Karpas-422 (cell line): ENCODE measurements around the gene EYA2. TPM values are rescaled to one million over a fixed set of nuclear protein-coding genes. Genes with fewer than 3 reads are reported as not detected.

Experiments
- DNase-seq: peaks from one replicate; pipeline ENCODE4 v3.0.0-alpha.2; 2015
- H2AFZ ChIP-seq: fragments of 200-600 bp; sonication (generic); 2 replicates; pipeline ENCODE4 v1.6.1; 2014; ENCODE audit warnings: antibody characterized with exemption, low read length, mixed read lengths
- H3K27ac ChIP-seq: fragments of 200-600 bp; sonication (generic); 2 replicates; pipeline ENCODE4 v1.5.1; 2014; ENCODE audit warnings: mild to moderate bottlenecking, low read length, moderate library complexity
- H3K27me3 ChIP-seq: fragments of 200-600 bp; sonication (generic); 2 replicates; pipeline ENCODE4 v1.6.1; 2014; ENCODE audit warnings: low read length, mixed read lengths
- H3K36me3 ChIP-seq: fragments of 200-600 bp; sonication (generic); 2 replicates; pipeline ENCODE4 v1.6.1; 2014; ENCODE audit warnings: low read length, mixed read lengths; ENCODE audit not compliant: insufficient read depth
- H3K4me1 ChIP-seq: fragments of 200-600 bp; sonication (generic); 2 replicates; pipeline ENCODE4 v1.6.1; 2014; ENCODE audit warnings: mild to moderate bottlenecking, low read length, mixed read lengths
- H3K4me2 ChIP-seq: fragments of 200-600 bp; sonication (generic); 2 replicates; pipeline ENCODE4 v1.6.1; 2014; ENCODE audit warnings: low read length, low read depth, mild to moderate bottlenecking; ENCODE audit not compliant: poor library complexity, severe bottlenecking
- H3K4me3 ChIP-seq: fragments of 200-600 bp; sonication (generic); 2 replicates; pipeline ENCODE4 v1.5.1; 2014; ENCODE audit warnings: mild to moderate bottlenecking, antibody characterized with exemption, low read length, mixed read lengths
- H3K79me2 ChIP-seq: fragments of 200-600 bp; sonication (generic); 2 replicates; pipeline ENCODE4 v1.6.1; 2014; ENCODE audit warnings: mild to moderate bottlenecking, low read length, mixed read lengths
- H3K9ac ChIP-seq: fragments of 200-600 bp; sonication (generic); 2 replicates; pipeline ENCODE4 v1.6.0; 2014; ENCODE audit warnings: low read length
- H3K9me2 ChIP-seq: fragments of 200-600 bp; sonication (generic), shearing (Covaris generic); replicated peaks from 2 replicates; pipeline ENCODE4 v1.6.0; 2014; ENCODE audit warnings: mild to moderate bottlenecking, low read length, moderate library complexity; ENCODE audit not compliant: insufficient read depth
- H3K9me3 ChIP-seq: fragments of 300-700, 200-600 bp; sonication (generic); 2 replicates; pipeline ENCODE4 v1.6.1; 2014; ENCODE audit warnings: low read length, mixed read lengths
- H4K20me1 ChIP-seq: fragments of 200-600 bp; sonication (generic); 2 replicates; pipeline ENCODE4 v1.6.1; 2014; ENCODE audit warnings: mild to moderate bottlenecking, antibody characterized with exemption, low read length, low read depth; ENCODE audit not compliant: insufficient read depth
- total RNA-seq: library from RNA; depleted of rRNA; stranded (reverse); fragments of >200 nt; shearing (Covaris generic); gene quantifications from 2 replicates; pipeline ENCODE4 v1.2.3, GENCODE V29; 2014; ENCODE audit warnings: low replicate concordance

The EYA2 gene
- total RNA-seq, 1 experiment from 2014 or later = not detected

- Histone ChIP-seq H3K27ac (no peak overlapping the region), H3K36me3 (no peaks in the 10 kb centered on the region), H3K4me2 (no peak overlapping the region), H2AFZ (no peak overlapping the region), H4K20me1 (no peaks in the 10 kb centered on the region), H3K4me3 (no peak overlapping the region), H3K9me3 (no peaks in the 10 kb centered on the region), H3K27me3 (no peaks in the 10 kb centered on the region), H3K4me1 (peaks cover 38% of the 10 kb centered on the region), H3K9ac (no peak overlapping the region), H3K79me2 (no peaks in the 10 kb centered on the region), H3K9me2 (no peaks in the 10 kb centered on the region)
- DNase-seq = no peak
These were observed 104.0 kb downstream of the EYA2 start for GRCh38 chr20:46998477-46999240.

- peak; percentile 86 for DNase-seq
- H3K9ac ChIP-seq = no peak overlapping the region
- no peaks in the 10 kb centered on the region for H3K27me3 ChIP-seq
- no peaks in the 10 kb centered on the region for H3K9me3 ChIP-seq
- no peaks in the 10 kb centered on the region for H3K9me2 ChIP-seq
- no peak overlapping the region for H3K27ac ChIP-seq
- H3K4me1 ChIP-seq = peaks cover 31% of the 10 kb centered on the region
- H3K79me2 ChIP-seq = no peaks in the 10 kb centered on the region
- H3K4me3 ChIP-seq = no peak overlapping the region
- no peak overlapping the region for H3K4me2 ChIP-seq
- H3K36me3 ChIP-seq = no peaks in the 10 kb centered on the region
- no peak overlapping the region for H2AFZ ChIP-seq
- H4K20me1 ChIP-seq = no peaks in the 10 kb centered on the region
These were observed 105.3 kb downstream of the EYA2 start for GRCh38 chr20:46999801-47000465.

- Histone ChIP-seq H4K20me1 (no peaks in the 10 kb centered on the region), H3K27me3 (no peaks in the 10 kb centered on the region), H3K79me2 (no peaks in the 10 kb centered on the region), H3K9ac (no peak overlapping the region), H3K36me3 (no peaks in the 10 kb centered on the region), H3K4me2 (no peak overlapping the region), H3K9me3 (no peaks in the 10 kb centered on the region), H3K9me2 (no peaks in the 10 kb centered on the region), H3K4me3 (no peak overlapping the region), H3K27ac (no peak overlapping the region), H3K4me1 (peaks cover 19% of the 10 kb centered on the region), H2AFZ (no peak overlapping the region)
- DNase-seq = no peak
These were observed 108.6 kb downstream of the EYA2 start for GRCh38 chr20:47003223-47003622.

DNA sequence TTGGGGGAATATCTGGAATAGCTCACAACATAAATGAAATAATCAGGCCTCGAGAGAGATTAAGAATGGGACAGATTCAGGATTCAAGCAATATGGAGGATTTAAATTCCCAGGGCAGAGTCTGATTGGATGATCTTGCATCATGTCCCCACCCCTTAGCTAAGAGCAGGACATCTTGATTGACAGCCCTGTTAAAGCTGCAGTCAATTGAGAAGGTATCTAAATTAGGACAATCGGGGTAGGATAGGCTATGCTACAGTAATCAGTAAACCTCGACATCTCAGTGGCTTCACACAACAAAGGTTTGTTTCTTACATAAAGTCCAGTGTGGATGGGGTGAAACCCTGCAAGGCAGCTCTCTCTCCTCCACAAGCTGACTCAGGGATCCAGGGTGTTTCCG lies 109.5 kb downstream of the EYA2 start:
- Histone ChIP-seq H2AFZ (no peak overlapping the region), H4K20me1 (no peaks in the 10 kb centered on the region), H3K4me3 (no peak overlapping the region), H3K9me3 (no peaks in the 10 kb centered on the region), H3K36me3 (no peaks in the 10 kb centered on the region), H3K9ac (no peak overlapping the region), H3K27ac (no peak overlapping the region), H3K79me2 (no peaks in the 10 kb centered on the region), H3K4me2 (no peak overlapping the region), H3K9me2 (no peaks in the 10 kb centered on the region), H3K27me3 (no peaks in the 10 kb centered on the region), H3K4me1 (peaks cover 16% of the 10 kb centered on the region)
- DNase-seq = no peak

- H3K27me3 ChIP-seq = no peaks in the 10 kb centered on the region
- no peak overlapping the region for H3K27ac ChIP-seq
- H3K79me2 ChIP-seq = no peaks in the 10 kb centered on the region
- no peaks in the 10 kb centered on the region for H3K9me3 ChIP-seq
- no peak overlapping the region for H3K4me2 ChIP-seq
- no peaks in the 10 kb centered on the region for H4K20me1 ChIP-seq
- no peak for DNase-seq
- H3K9me2 ChIP-seq = no peaks in the 10 kb centered on the region
- no peaks in the 10 kb centered on the region for H3K4me1 ChIP-seq
- no peak overlapping the region for H3K9ac ChIP-seq
- H2AFZ ChIP-seq = no peak overlapping the region
- no peaks in the 10 kb centered on the region for H3K36me3 ChIP-seq
- no peak overlapping the region for H3K4me3 ChIP-seq
These were observed 113.4 kb downstream of the EYA2 start for GRCh38 chr20:47007826-47008655.

DNA sequence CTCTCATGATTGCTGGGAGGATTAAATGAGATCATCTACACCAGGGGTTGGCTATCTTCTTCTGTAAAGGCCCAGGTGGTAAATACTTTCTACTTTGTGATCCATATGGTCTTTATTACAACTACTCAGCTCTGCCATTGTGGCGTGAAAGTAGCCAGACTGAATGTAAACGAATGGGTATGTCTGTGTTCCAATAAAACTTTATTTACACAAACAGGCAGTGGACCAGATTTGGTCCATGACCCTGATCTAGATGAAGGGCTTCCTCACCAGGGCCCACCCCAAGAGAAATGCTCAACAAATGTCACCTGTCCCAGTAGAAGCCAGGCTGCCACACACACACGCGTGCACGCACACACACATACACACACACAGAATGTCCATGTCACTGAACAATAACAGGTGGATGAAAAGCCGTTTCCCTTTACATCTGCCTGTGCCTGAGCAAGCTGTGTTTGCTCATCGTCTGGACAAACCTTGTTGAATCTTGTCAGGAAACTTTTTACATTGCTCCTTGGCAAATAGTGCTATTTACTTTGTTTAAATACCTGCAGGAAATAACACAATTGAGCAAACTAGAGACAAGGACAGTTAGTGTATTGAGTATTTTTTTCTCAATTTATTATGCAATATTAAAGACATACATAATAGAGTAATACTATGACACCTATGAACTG lies 114.3 kb downstream of the EYA2 start:
- Histone ChIP-seq H3K4me3 (no peak overlapping the region), H3K9ac (no peak overlapping the region), H3K27ac (no peak overlapping the region), H3K9me3 (no peaks in the 10 kb centered on the region), H3K27me3 (no peaks in the 10 kb centered on the region), H3K9me2 (no peaks in the 10 kb centered on the region), H2AFZ (no peak overlapping the region), H3K79me2 (no peaks in the 10 kb centered on the region), H4K20me1 (no peaks in the 10 kb centered on the region), H3K4me1 (no peaks in the 10 kb centered on the region), H3K36me3 (no peaks in the 10 kb centered on the region), H3K4me2 (no peak overlapping the region)
- DNase-seq = no peak

DNA sequence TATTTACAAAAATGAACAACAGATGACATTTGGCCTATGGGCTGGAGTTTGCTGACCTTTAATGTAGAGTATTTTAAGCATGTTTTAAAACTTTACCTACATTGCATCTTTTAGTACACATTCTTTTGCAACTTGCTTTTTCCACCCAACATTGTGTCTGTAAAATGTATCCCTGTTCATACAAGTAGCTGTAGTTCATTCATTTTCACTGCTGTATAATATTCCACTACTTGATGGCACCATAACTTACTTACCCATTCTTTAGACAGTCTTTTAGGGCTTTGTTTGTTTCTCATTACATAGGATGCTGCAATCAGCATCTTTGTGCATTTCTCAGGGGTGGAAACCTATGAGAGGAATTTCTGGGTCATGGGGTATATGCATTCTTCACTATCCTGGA lies 115.1 kb downstream of the EYA2 start:
- no peak overlapping the region for H2AFZ ChIP-seq
- H3K4me3 ChIP-seq = no peak overlapping the region
- no peaks in the 10 kb centered on the region for H3K79me2 ChIP-seq
- H3K27me3 ChIP-seq = no peaks in the 10 kb centered on the region
- H3K4me1 ChIP-seq = no peaks in the 10 kb centered on the region
- no peaks in the 10 kb centered on the region for H3K9me3 ChIP-seq
- no peaks in the 10 kb centered on the region for H3K9me2 ChIP-seq
- H3K27ac ChIP-seq = no peak overlapping the region
- H3K9ac ChIP-seq = no peak overlapping the region
- no peak for DNase-seq
- no peaks in the 10 kb centered on the region for H3K36me3 ChIP-seq
- H3K4me2 ChIP-seq = no peak overlapping the region
- no peaks in the 10 kb centered on the region for H4K20me1 ChIP-seq

DNA sequence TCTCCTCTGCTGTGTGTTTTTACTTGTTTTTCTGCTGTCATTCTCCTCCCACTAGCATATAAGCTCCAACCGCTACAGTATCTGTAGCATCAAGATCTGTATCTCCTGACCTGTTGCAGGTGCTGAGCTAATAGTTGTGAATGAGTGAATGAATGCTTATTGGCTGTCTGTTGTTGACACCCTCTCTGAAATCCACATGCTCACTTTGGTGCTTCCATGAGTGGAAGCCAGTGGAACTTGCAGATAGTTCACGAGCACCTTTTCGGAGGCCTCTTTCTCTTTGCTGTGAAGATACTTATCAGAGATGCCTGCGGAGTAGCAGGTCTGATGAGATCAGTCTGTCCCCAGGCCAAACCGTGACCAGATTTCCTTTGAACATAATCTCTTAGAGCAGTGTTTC lies 117.3 kb downstream of the EYA2 start:
- no peak overlapping the region for H3K4me3 ChIP-seq
- H3K27me3 ChIP-seq = no peaks in the 10 kb centered on the region
- H3K4me2 ChIP-seq = no peak overlapping the region
- H3K9me2 ChIP-seq = no peaks in the 10 kb centered on the region
- DNase-seq = no peak
- no peaks in the 10 kb centered on the region for H3K79me2 ChIP-seq
- no peaks in the 10 kb centered on the region for H4K20me1 ChIP-seq
- H3K9ac ChIP-seq = no peak overlapping the region
- H2AFZ ChIP-seq = no peak overlapping the region
- H3K4me1 ChIP-seq = no peaks in the 10 kb centered on the region
- H3K9me3 ChIP-seq = no peaks in the 10 kb centered on the region
- H3K27ac ChIP-seq = no peak overlapping the region
- no peaks in the 10 kb centered on the region for H3K36me3 ChIP-seq
